Breast epithelium (tissue), 4 donors: Measurements from ENCODE around the gene ARHGEF10L. TPM values are rescaled to one million over a fixed set of nuclear protein-coding genes. Genes with fewer than 3 reads are reported as not detected.

Source experiments
- DNase-seq, 2 donors: peaks; one replicate each; pipeline ENCODE4 v3.0.0-alpha.2; 2019; ENCODE audit warnings: low spot score in 2 of 2
- H3K27ac ChIP-seq, 2 donors: fragments of 200-600 bp; sonication (generic) in 1 of 2; one replicate each; pipeline ENCODE4 v1.5.1; 2016 to 2019; ENCODE audit warnings: mild to moderate bottlenecking in 1 of 2
- H3K27me3 ChIP-seq, 2 donors: fragments of 200-600 bp; sonication (generic) in 1 of 2; one replicate each; pipeline versions ENCODE4 v1.5.1 to v1.6.0; 2017 to 2019; ENCODE audit warnings: control low read depth in 1 of 2, mild to moderate bottlenecking in 1 of 2
- H3K36me3 ChIP-seq: fragments of 200-600 bp; one replicate; pipeline ENCODE4 v1.5.1; 2019
- H3K4me1 ChIP-seq, 2 donors: fragments of 200-600 bp; sonication (generic); one replicate each; pipeline ENCODE4 v1.5.1; 2016 to 2019; ENCODE audit warnings: control low read depth in 1 of 2
- H3K4me3 ChIP-seq, 3 donors: fragments of 200-600 bp; sonication (generic); 1 replicate in 2 of 3; 2 replicates in 1 of 3; pipeline ENCODE4 v1.5.1; 2016 to 2019; ENCODE audit warnings: mild to moderate bottlenecking in 3 of 3, moderate library complexity in 2 of 3
- H3K9me3 ChIP-seq, 2 donors: fragments of 200-600 bp; sonication (generic) in 1 of 2; one replicate each; pipeline ENCODE4 v1.5.1; 2016 to 2019; ENCODE audit warnings: control low read depth in 1 of 2
- POLR2A ChIP-seq: fragments of 450-650 bp; IDR thresholded peaks from one replicate; pipeline ENCODE4 v1.6.1; 2016; ENCODE audit warnings: antibody characterized with exemption, mild to moderate bottlenecking, moderate library complexity
- POLR2AphosphoS5 ChIP-seq, 3 donors: sonication (generic); formaldehyde crosslinking; IDR thresholded peaks; one replicate each; pipeline ENCODE4 v1.6.1; 2017; ENCODE audit warnings: antibody characterized with exemption in 3 of 3
- intact Hi-C: fragments of 100-400 bp; cut with DNase I; formaldehyde crosslinking; loops from one replicate; pipeline ENCODE4 v1.15.1; 2023; ENCODE audit warnings: low total_unique reads
- total RNA-seq, 3 donors: library from RNA; depleted of rRNA; stranded (reverse); fragments of >200 nt; gene quantifications; one replicate each; pipeline ENCODE4 v1.1.0, GENCODE V29; 2016
- TF ChIP-seq, protein P1 (sequence below), 3 donors: fragments of 450-650 bp; IDR thresholded peaks; one replicate each; pipeline ENCODE4 v1.5.1; 2016 to 2017; ENCODE audit warnings: antibody characterized with exemption in 3 of 3, mild to moderate bottlenecking in 3 of 3, moderate library complexity in 3 of 3

The ARHGEF10L gene
- total RNA-seq, 3 donors from 2014 or later, result 36.7 to 51.4 (median 49.8) TPM

- Histone ChIP-seq H3K27me3 (no peaks in the 10 kb centered on the region), H3K36me3 (no peaks in the 10 kb centered on the region), H3K4me3 (no peak overlapping the region), H3K27ac (no peak overlapping the region), H3K4me1 (no peaks in the 10 kb centered on the region), H3K9me3 (no peaks in the 10 kb centered on the region)
- intact Hi-C loops, result no loop called here
- TF ChIP-seq POLR2A (no peak), POLR2AphosphoS5 (IDR thresholded peaks at IDR 0.05) (no peak)
- TF ChIP-seq, protein P1, sequence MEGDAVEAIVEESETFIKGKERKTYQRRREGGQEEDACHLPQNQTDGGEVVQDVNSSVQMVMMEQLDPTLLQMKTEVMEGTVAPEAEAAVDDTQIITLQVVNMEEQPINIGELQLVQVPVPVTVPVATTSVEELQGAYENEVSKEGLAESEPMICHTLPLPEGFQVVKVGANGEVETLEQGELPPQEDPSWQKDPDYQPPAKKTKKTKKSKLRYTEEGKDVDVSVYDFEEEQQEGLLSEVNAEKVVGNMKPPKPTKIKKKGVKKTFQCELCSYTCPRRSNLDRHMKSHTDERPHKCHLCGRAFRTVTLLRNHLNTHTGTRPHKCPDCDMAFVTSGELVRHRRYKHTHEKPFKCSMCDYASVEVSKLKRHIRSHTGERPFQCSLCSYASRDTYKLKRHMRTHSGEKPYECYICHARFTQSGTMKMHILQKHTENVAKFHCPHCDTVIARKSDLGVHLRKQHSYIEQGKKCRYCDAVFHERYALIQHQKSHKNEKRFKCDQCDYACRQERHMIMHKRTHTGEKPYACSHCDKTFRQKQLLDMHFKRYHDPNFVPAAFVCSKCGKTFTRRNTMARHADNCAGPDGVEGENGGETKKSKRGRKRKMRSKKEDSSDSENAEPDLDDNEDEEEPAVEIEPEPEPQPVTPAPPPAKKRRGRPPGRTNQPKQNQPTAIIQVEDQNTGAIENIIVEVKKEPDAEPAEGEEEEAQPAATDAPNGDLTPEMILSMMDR (IDR thresholded peaks at IDR 0.05), result no peak
- no peak for DNase-seq
Measured at GRCh38 chr1:17510138-17510537, 29.4 kb upstream of the ARHGEF10L start.

DNA sequence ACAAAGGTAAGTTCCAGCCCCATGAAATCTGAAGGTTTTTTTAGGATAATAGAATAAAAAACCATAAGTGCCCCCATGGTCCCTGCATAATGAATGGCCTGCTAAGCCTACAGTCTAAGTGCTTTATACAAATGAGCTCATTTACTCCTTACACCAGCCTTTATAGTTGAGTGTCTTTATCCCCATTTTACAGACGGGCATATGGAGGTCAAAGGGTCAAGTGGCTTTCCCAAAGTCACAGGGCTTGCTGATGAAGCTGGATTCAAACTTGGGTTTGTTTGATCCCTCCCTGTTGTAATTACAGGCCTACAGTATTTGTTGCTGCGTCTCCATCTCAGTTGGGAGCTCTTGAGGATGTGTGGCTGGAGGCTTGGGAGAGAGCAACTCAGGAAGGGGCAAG, 28.3 kb upstream of the ARHGEF10L start:
- no peak overlapping the region for H3K4me3 ChIP-seq
- H3K27me3 ChIP-seq, result no peaks in the 10 kb centered on the region
- H3K4me1 ChIP-seq, result no peaks in the 10 kb centered on the region
- no peaks in the 10 kb centered on the region for H3K9me3 ChIP-seq
- H3K27ac ChIP-seq, result no peak overlapping the region
- no peak for DNase-seq
- H3K36me3 ChIP-seq, result no peaks in the 10 kb centered on the region
- intact Hi-C loops, result no loop called here
- TF ChIP-seq POLR2A (no peak), POLR2AphosphoS5 (IDR thresholded peaks at IDR 0.05) (no peak)
- TF ChIP-seq, protein P1 (IDR thresholded peaks at IDR 0.05), result no peak

GRCh38 chr1:17513131-17513530, 26.4 kb upstream of the ARHGEF10L start:
- Histone ChIP-seq H3K9me3 (no peaks in the 10 kb centered on the region), H3K27ac (no peak overlapping the region), H3K36me3 (no peaks in the 10 kb centered on the region), H3K27me3 (no peaks in the 10 kb centered on the region), H3K4me1 (no peaks in the 10 kb centered on the region), H3K4me3 (no peak overlapping the region)
- no peak for DNase-seq
- intact Hi-C loops, result no loop called here
- no peak for TF ChIP-seq POLR2AphosphoS5 (IDR thresholded peaks at IDR 0.05)
- TF ChIP-seq, protein P1 (IDR thresholded peaks at IDR 0.05), result no peak
- TF ChIP-seq POLR2A, result no peak

DNA sequence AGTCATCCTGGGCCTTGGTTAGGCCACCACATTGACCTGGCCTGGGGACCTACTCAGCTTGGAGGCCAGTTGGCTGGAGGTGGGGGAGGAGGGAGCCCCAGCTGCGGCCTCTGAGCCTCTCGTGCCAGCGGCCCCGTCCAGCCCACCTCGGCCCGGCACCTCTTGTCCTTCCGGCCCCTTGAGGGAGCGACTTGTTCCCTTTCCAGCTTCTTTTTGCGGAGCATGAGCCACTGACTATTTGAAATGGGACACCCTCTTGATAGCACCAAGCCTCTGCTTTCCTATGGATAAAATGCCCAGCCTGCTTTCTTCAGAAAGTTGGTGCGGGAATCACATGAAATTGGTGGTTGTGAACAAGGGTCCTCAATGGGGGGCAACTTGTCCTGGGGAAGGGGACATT, 24.7 kb upstream of the ARHGEF10L start:
- H3K4me1 ChIP-seq, result no peaks in the 10 kb centered on the region
- intact Hi-C loops, result no loop called here
- H3K27ac ChIP-seq, result no peak overlapping the region
- H3K36me3 ChIP-seq, result no peaks in the 10 kb centered on the region
- TF ChIP-seq POLR2AphosphoS5 (IDR thresholded peaks at IDR 0.05), result no peak
- TF ChIP-seq, protein P1 (IDR thresholded peaks at IDR 0.05), result no peak
- TF ChIP-seq POLR2A, result no peak
- no peak for DNase-seq
- H3K9me3 ChIP-seq, result no peaks in the 10 kb centered on the region
- no peaks in the 10 kb centered on the region for H3K27me3 ChIP-seq
- H3K4me3 ChIP-seq, result no peak overlapping the region

GRCh38 chr1:17515902-17516301, 23.6 kb upstream of the ARHGEF10L start:
- DNase-seq, result no peak
- Histone ChIP-seq H3K4me1 (no peaks in the 10 kb centered on the region), H3K27me3 (no peaks in the 10 kb centered on the region), H3K9me3 (no peaks in the 10 kb centered on the region), H3K4me3 (no peak overlapping the region), H3K27ac (no peak overlapping the region), H3K36me3 (no peaks in the 10 kb centered on the region)
- intact Hi-C loops, result no loop called here
- TF ChIP-seq POLR2A, result no peak
- no peak for TF ChIP-seq POLR2AphosphoS5 (IDR thresholded peaks at IDR 0.05)
- TF ChIP-seq, protein P1 (IDR thresholded peaks at IDR 0.05), result no peak
